IPS DF 4.7 (cell line): ENCODE results near the gene CCDC61.

Experiments
- DNase-seq: peaks from one replicate; pipeline ENCODE4 v3.0.0-alpha.2; 2013; ENCODE audit warnings: low spot score; ENCODE audit errors: extremely low read depth

Gene CCDC61

DNA sequence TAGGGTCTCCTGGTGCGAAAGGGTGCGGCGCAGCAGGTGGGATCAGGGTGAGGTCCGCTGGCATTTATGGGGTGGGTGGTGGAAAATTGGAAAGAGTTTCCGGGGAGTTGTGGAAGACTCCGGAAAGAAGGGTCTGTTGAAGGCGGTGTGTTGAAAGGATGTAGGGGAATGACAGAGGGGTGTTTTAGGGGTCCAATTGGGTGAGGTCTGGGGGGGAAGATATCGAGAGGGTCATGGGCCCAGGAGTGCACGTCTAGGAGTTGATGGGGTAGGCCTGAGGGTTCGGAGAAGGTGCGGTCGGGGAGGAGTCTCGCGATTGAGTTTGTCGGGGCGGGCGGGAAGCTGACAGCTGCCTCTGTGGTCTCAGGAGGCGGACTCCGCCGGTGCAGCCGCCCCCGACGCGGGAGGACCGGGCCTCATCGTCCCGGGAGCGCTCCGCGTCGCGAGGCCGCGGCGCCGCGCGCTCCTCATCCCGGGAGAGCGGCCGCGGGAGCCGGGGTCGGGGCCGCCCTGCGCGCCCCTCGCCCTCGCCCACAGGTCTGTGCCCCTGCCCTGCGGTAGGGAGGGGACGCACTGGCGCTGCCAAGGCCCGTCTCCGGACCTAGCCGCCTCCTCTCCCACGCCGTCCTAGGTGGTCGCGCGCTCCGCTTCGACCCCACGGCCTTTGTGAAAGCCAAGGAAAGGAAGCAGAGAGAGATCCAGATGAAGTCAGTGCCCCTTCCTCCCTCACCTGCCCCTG, 20.6 kb downstream of the CCDC61 start:
- DNase-seq, result no peak

GRCh38 chr19:46016426-46017094, 21.3 kb downstream of the CCDC61 start:
- DNase-seq, result no peak

GRCh38 chr19:46017095-46017429, 21.8 kb downstream of the CCDC61 start:
- DNase-seq, result no peak

DNA sequence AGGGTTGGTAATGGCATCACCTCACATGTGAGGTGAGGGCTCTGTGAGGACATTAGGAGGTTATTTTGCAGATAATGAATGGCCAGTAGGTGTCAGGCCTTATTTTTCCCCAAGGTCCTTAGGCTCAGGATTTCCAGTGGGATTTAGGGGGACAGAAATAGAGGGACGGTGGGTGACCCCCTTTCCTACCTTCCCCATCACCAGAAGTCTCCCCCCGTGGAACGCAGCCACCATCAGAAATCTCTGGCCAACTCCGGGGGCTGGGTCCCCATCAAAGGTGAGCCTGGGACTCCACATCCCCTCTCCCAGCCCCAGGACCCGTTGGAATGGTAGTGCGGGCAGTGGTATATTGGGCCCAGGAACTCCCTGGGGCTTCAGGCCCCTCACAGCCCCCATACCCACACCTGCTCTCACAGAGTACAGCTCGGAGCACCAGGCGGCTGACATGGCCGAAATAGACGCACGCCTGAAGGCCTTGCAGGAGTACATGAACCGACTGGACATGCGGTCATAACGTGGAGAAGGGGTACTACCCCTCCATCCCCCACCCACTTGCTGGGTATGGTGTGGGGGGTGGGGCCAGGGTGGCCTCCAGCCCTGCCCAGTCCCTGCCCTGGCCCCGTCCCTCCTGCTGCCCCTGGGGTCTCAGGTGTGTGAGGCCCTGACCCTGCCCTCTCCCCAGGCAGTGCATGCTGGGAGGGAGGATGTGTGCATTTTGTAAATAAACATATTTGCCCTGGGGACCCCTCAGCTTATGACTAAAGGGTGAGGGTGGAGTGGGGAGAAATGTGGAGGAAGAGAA, 22.8 kb downstream of the CCDC61 start:
- no peak for DNase-seq

DNA sequence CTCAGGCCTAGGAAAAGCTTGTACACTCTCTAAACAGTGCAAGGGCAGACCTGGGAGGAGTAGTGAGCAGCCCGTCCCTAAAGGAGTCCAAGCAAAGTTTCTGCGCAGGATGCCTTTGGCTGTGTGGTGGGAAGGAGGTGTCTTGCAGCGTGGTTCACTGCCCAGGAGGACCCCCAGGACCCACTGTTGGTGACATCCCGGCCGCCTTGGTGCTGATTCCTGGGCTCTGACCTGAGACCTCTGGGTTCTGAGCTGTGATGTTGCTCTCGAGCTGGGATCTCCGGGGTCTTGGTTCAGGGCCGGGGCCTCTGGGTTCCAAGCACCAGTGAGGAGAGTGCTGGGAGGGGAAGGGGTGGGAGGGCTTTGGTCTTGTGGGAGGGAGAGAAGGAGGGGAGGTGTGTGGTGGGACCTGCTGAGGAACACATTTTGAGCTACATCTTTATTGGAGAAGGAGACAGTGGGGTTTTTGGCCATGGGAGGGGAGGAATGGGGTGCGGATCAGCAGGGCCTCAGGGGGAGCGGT, 23.5 kb downstream of the CCDC61 start:
- no peak for DNase-seq

GRCh38 chr19:46019270-46019669, 24.0 kb downstream of the CCDC61 start:
- no peak for DNase-seq

GRCh38 chr19:46020819-46021125, 25.5 kb downstream of the CCDC61 start:
- no peak for DNase-seq

GRCh38 chr19:46021531-46022041, 26.3 kb downstream of the CCDC61 start:
- DNase-seq, result no peak

GRCh38 chr19:46022061-46022430, 26.8 kb downstream of the CCDC61 start:
- no peak for DNase-seq

- DNase-seq, result no peak
Measured at GRCh38 chr19:46022431-46023310, 27.4 kb downstream of the CCDC61 start, which contains the start of gene PGLYRP1. TSS of gene PGLYRP1 (minus strand) at chr19:46023053. CDS start at chr19:46023021, 32 bp downstream.

DNA sequence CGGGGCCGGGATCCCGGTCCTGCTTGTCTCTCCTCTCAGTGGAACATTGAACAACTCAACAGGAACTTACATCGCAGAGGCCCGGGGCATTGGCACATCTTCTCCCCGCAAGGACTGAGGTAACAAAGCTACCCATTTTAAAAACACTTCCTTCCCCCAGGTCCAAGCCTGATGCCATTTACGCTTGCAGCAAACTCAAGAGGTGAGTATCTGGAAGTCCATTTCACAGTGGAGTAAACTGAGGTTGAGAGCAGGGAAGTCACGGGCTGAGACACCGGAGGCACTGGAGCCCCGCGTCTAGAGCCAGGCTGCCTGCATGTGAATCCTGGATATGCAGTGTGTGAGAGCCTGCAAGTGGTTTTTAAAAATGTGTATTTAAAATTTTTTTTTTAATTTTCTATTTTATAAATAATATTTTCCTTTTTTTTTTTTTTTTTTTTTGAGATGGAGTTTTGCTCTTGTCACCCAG, 28.1 kb downstream of the CCDC61 start:
- no peak for DNase-seq

DNA sequence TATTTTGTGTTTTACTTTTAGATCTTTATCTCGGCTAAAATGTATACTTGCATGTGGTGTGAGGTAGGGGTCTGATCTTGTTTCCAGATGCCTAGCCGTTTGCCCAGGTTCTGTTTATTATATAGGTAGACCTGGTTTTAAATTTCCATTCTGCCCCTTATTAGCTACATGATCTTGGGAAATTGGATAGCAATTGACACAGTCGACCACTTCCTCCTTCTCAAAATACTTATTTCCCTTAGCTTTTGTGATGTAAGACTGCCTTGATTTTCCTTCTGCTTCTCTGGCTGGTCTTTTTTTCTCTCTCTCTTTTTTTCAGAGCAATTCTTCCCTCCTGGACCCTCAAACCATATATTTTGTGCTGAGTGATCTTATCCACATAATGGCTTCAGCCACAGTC, 30.6 kb downstream of the CCDC61 start:
- DNase-seq, result no peak

DNA sequence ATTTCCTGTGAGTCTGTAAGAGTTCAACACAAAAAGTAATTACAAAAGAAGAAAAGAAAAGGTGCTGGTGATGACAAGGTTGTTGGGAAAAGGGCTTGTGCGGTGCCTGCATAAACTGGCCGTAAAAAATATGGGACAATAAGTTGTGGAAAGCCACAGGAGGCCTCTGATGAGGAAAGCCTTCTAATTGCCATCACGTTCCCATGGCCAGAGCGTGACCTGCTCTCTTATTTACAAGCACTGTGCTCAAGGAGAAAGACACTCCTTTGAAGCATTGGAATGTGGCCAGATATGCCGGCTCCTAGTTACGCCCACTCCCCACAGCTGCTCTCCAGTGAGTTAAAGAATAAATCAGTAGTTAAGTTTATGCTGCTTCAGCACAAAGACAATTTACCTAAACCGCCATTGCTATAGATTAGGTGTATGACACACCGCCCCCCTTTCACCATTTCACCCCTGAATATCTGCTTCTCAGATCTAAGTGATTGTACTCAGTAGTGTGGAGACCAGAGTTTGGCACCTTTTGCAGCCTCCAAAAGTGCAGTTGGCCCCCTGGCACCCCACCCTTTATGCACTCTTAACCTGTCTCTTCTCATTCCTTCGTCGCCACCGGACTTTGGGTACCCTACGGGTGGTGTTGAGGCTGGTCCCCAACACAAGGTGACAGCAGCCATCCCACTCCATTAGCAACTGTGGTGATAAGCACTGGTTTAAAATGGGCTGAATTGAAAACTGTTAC, 35.7 kb downstream of the CCDC61 start:
- no peak for DNase-seq

- DNase-seq, result no peak
Measured at GRCh38 chr19:46031781-46032596, 36.7 kb downstream of the CCDC61 start.

DNA sequence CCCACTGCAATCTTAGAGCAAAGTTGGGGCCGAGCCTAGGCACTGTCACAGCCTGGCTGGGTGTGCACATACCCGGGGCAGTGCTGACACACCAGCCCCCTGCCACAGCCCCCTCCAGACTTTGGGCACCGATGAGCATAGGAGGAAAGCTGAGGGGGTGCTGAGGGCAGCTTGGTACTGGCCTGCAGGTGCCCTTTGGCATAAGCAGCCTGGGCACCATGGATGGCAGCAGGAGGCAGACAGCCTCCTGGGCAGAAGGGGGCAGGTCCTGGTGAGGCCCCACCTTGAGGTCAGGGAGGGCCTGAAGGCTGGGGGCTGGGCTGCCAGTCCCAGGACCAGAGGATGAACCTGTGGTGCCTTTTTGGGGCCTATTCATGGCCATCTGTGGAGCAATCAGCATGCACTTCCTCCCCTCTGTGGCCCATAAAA, 37.3 kb downstream of the CCDC61 start:
- DNase-seq, result no peak

DNA sequence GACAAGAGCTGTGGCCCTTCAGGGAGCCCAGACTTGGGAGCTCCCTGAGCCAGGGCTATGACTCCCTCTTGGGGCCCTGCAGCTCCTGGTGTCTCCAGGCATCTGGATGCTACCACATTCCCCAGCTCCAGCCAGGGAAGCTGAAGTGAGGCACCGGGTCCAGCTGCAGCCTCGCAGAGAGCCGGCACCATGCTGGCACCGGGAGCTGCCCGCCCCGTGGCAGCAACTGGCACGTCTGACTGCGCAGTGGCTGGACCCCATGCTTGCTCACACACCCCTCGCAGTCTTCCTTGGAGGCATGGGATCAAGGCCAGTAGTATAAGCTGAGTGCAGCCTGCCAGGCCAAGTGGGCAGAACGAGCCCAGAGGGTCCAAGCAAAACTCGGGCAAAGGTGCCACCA, 38.1 kb downstream of the CCDC61 start:
- no peak for DNase-seq

DNA sequence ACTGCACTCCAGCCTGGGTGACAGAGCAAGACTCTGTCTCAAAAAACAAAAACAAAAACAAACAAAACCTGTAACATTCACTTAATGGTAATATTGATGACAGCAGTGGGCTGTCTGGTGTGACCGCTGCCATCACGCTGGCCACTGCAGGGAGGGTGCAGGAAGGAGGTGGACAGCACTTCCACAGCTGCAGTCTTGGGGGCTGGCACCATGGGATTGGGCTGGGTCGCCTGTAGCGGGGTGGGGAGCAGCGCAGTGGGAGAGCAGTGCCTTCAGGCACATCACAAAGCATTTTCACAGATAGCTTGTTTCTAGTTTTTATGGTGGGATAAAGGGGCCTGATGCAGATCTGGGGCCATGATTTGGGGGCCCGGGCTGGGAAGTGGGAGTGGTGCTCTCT, 40.3 kb downstream of the CCDC61 start:
- DNase-seq, result no peak

GRCh38 chr19:46035986-46036743, 40.9 kb downstream of the CCDC61 start:
- no peak for DNase-seq

- DNase-seq, result no peak
Measured at GRCh38 chr19:46036744-46037128, 41.5 kb downstream of the CCDC61 start.
